Measurements from ENCODE around the gene CNR2.

- TF ChIP-seq POLR2A (IDR thresholded peaks at IDR 0.05) (no peak), POLR2AphosphoS5 (IDR thresholded peaks at IDR 0.05; ENCODE audit: insufficient read depth in 1 of 2, low read depth in 1 of 2) (no peak)
- TF ChIP-seq, protein P1, sequence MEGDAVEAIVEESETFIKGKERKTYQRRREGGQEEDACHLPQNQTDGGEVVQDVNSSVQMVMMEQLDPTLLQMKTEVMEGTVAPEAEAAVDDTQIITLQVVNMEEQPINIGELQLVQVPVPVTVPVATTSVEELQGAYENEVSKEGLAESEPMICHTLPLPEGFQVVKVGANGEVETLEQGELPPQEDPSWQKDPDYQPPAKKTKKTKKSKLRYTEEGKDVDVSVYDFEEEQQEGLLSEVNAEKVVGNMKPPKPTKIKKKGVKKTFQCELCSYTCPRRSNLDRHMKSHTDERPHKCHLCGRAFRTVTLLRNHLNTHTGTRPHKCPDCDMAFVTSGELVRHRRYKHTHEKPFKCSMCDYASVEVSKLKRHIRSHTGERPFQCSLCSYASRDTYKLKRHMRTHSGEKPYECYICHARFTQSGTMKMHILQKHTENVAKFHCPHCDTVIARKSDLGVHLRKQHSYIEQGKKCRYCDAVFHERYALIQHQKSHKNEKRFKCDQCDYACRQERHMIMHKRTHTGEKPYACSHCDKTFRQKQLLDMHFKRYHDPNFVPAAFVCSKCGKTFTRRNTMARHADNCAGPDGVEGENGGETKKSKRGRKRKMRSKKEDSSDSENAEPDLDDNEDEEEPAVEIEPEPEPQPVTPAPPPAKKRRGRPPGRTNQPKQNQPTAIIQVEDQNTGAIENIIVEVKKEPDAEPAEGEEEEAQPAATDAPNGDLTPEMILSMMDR (IDR thresholded peaks at IDR 0.05), result no peak
Observed at GRCh38 chr1:23872421-23872820, 40.7 kb downstream of the CNR2 start.

Data from vagina (tissue), 2 donors.